KBM-7 (cell line): Measurements from ENCODE around the gene ING4.
A peak's percentile ranks its signal among the peaks of the same experiment; 100 is the strongest.
"Not testable (repeated sequence)": the region's sequence is repeated elsewhere in the genome, so short reads cannot be mapped to it uniquely, and the experiment has no call there.

Experiments used
- DNase-seq: peaks from one replicate; pipeline ENCODE4 v3.0.0-alpha.2; 2015
- in situ Hi-C: fragments of 300-500 bp; cut with MboI; formaldehyde crosslinking; loops from 2 replicates; pipeline ENCODE4 v1.14.3; 2020; ENCODE audit warnings: low sequenced_read_pairs, low pct_unique_long_range_greater_than_20kb, mixed read lengths

The ING4 gene

GRCh38 chr12:6662906-6663742 is at the start of gene ING4:
Gene ING4, minus strand, starts transcription at chr12:6663119. Its CDS starts 18 bp downstream, at chr12:6663101.
- in situ Hi-C loops, result no loop called here
- DNase-seq, result peak; percentile 100

- in situ Hi-C loops, result no loop called here
- DNase-seq, result no peak
These were observed 46.1 kb upstream of the ING4 start for GRCh38 chr12:6708960-6709394.

- not testable (repeated sequence) for DNase-seq
These were observed 45.4 kb upstream of the ING4 start for GRCh38 chr12:6708351-6708750.

GRCh38 chr12:6703631-6704030 is 40.7 kb upstream of the ING4 start:
- DNase-seq, result peak; percentile 53
- in situ Hi-C loops, result no loop called here

More at GRCh38 chr12:6708351-6708750, 45.4 kb upstream of the ING4 start:
- in situ Hi-C loops, result not testable (repeated sequence)

- in situ Hi-C loops, result no loop called here
- no peak for DNase-seq
These were observed 38.3 kb upstream of the ING4 start for GRCh38 chr12:6701078-6701768.

GRCh38 chr12:6700646-6701051 is 37.7 kb upstream of the ING4 start, which contains the start of gene PIANP:
Gene PIANP, minus strand, starts transcription at chr12:6700815. Its CDS starts 2,754 bp downstream, at chr12:6698061.
- in situ Hi-C loops, result no loop called here
- DNase-seq, result no peak

- DNase-seq, result no peak
- in situ Hi-C loops, result no loop called here
These were observed 37.2 kb upstream of the ING4 start for GRCh38 chr12:6699989-6700645.

- DNase-seq, result no peak
- in situ Hi-C loops, result no loop called here
These were observed 36.5 kb upstream of the ING4 start for GRCh38 chr12:6699259-6699988.

GRCh38 chr12:6698352-6699046 is 35.6 kb upstream of the ING4 start:
- no peak for DNase-seq
- in situ Hi-C loops, result no loop called here

- peak; percentile 57 for DNase-seq
- in situ Hi-C loops, result no loop called here
These were observed 34.8 kb upstream of the ING4 start for GRCh38 chr12:6697584-6698351.

GRCh38 chr12:6696690-6697583 is 34.0 kb upstream of the ING4 start:
- peak; percentile 36 for DNase-seq
- in situ Hi-C loops, result no loop called here

- DNase-seq, result no peak
- in situ Hi-C loops, result no loop called here
These were observed 32.6 kb upstream of the ING4 start for GRCh38 chr12:6695313-6696045.

GRCh38 chr12:6694701-6695100 is 31.8 kb upstream of the ING4 start:
- DNase-seq, result no peak
- in situ Hi-C loops, result no loop called here

- in situ Hi-C loops, result no loop called here
- no peak for DNase-seq
These were observed 31.0 kb upstream of the ING4 start for GRCh38 chr12:6693832-6694355.

GRCh38 chr12:6692888-6693287 is 30.0 kb upstream of the ING4 start:
- in situ Hi-C loops, result no loop called here
- no peak for DNase-seq

GRCh38 chr12:6691473-6691872 is 28.6 kb upstream of the ING4 start:
- no peak for DNase-seq
- in situ Hi-C loops, result no loop called here
